ENCODE data around the gene GBA2.
A peak's percentile ranks its signal among the peaks of the same experiment; 100 is the strongest.

GBA2 gene

GRCh38 chr9:35736201-35736633 lies 12.8 kb downstream of the GBA2 start:
- H3K27ac ChIP-seq (ENCODE audit: low read length): no peak overlapping the region
- no peaks in the 10 kb centered on the region for H3K27me3 ChIP-seq (ENCODE audit: control insufficient read depth, insufficient read depth, low read length)
- peaks cover 67% of the 10 kb centered on the region for H3K36me3 ChIP-seq (ENCODE audit: control insufficient read depth, low read depth, low read length)
- peaks cover 5% of the 10 kb centered on the region for H3K4me1 ChIP-seq (ENCODE audit: control insufficient read depth, low read depth, low read length)
- no peak overlapping the region for H3K9ac ChIP-seq (ENCODE audit: low read length)
- H3K9me3 ChIP-seq (ENCODE audit: control insufficient read depth, low read depth, low read length): no peaks in the 10 kb centered on the region
- no peak overlapping the region for H3K4me3 ChIP-seq (ENCODE audit: low read length)

DNA sequence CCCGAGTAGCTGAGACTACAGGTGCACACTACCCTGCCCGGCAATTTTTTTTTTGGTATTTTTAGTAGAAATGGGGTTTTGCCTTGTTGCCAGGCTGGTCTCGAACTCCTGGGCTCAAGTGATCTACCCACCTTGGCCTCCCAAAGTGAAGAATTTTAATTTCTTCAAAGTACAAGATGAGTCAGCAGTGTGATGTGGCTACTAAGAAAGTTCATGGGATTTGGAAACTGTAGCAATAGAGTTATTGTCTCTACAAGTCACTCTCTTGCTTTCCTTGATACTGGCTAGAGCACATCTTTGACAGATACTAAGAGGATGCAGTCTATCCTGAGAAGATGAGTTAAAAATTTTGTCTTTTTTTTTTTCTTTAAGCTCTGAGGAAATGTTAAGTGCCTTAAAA lies 14.9 kb downstream of the GBA2 start:
- Histone ChIP-seq H3K9me3 (ENCODE audit: control insufficient read depth, low read depth, low read length) (no peaks in the 10 kb centered on the region), H3K4me1 (ENCODE audit: control insufficient read depth, low read depth, low read length) (peaks cover 25% of the 10 kb centered on the region), H3K36me3 (ENCODE audit: control insufficient read depth, low read depth, low read length) (peaks cover 48% of the 10 kb centered on the region), H3K27me3 (ENCODE audit: control insufficient read depth, insufficient read depth, low read length) (no peaks in the 10 kb centered on the region), H3K4me3 (ENCODE audit: low read length) (no peak overlapping the region), H3K27ac (ENCODE audit: low read length) (no peak overlapping the region), H3K9ac (ENCODE audit: low read length) (no peak overlapping the region)

- peaks cover 33% of the 10 kb centered on the region for H3K4me1 ChIP-seq (ENCODE audit: control insufficient read depth, low read depth, low read length)
- H3K4me3 ChIP-seq (ENCODE audit: low read length): peak overlapping the region; percentile 93
- peaks cover 37% of the 10 kb centered on the region for H3K36me3 ChIP-seq (ENCODE audit: control insufficient read depth, low read depth, low read length)
These were observed 16.1 kb downstream of the GBA2 start for GRCh38 chr9:35732800-35733541.

DNA sequence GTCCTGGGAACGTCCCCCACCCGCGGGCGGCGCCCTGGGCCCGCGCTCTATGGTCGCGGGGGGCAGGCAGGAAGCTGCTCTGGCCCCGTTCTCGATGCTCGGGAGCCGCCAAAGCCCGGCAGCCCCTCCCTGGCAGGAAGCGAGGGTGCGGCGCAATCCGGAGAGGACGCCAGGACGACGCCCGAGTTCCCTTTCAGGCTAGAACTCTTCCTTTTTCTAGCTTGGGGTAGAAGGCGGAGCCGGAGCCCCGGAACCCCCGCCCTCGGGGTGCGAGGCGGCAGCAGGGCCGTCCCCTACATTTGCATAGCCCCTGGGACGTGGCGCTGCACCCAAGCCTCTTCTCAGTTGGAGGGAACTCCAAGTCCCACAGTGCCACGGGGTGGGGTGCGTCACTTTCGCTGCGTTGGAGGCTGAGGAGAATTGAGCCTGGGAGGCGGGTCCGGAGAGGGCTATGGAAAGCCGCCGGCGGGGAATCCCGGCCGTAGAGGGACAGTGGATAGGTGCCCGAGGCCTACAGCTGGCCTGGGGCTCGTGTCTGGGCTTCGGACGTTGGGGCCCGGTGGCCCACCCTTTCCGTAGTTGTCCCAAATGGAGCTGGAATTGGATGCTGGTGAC lies 16.7 kb downstream of the GBA2 start, which contains the start of the genes CREB3 and TLN1:
TSS of gene CREB3 (plus strand) at position 482 of the 615 bp plus-strand sequence. CDS start at position 589, 107 bp downstream.
TSS of gene TLN1 (minus strand) at position 11 of the 615 bp plus-strand sequence. CDS start 6,501 bp downstream, outside the sequence.
- peaks cover 40% of the 10 kb centered on the region for H3K4me1 ChIP-seq (ENCODE audit: control insufficient read depth, low read depth, low read length)
- H3K27ac ChIP-seq (ENCODE audit: low read length): peak within 1 kb of the TSS; percentile 52
- peaks cover 30% of the 10 kb centered on the region for H3K36me3 ChIP-seq (ENCODE audit: control insufficient read depth, low read depth, low read length)
- peak within 1 kb of the TSS; percentile 77 for H3K9ac ChIP-seq (ENCODE audit: low read length)
- peak within 1 kb of the TSS; percentile 93 for H3K4me3 ChIP-seq (ENCODE audit: low read length)
- H3K27me3 ChIP-seq (ENCODE audit: control insufficient read depth, insufficient read depth, low read length): no peaks in the 10 kb centered on the region
- H3K9me3 ChIP-seq (ENCODE audit: control insufficient read depth, low read depth, low read length): no peaks in the 10 kb centered on the region

More at GRCh38 chr9:35732800-35733541, 16.1 kb downstream of the GBA2 start:
- H3K27ac ChIP-seq (ENCODE audit: low read length): peak overlapping the region; percentile 52
- H3K9ac ChIP-seq (ENCODE audit: low read length): peak overlapping the region; percentile 77
- H3K27me3 ChIP-seq (ENCODE audit: control insufficient read depth, insufficient read depth, low read length): no peaks in the 10 kb centered on the region
- no peaks in the 10 kb centered on the region for H3K9me3 ChIP-seq (ENCODE audit: control insufficient read depth, low read depth, low read length)

DNA sequence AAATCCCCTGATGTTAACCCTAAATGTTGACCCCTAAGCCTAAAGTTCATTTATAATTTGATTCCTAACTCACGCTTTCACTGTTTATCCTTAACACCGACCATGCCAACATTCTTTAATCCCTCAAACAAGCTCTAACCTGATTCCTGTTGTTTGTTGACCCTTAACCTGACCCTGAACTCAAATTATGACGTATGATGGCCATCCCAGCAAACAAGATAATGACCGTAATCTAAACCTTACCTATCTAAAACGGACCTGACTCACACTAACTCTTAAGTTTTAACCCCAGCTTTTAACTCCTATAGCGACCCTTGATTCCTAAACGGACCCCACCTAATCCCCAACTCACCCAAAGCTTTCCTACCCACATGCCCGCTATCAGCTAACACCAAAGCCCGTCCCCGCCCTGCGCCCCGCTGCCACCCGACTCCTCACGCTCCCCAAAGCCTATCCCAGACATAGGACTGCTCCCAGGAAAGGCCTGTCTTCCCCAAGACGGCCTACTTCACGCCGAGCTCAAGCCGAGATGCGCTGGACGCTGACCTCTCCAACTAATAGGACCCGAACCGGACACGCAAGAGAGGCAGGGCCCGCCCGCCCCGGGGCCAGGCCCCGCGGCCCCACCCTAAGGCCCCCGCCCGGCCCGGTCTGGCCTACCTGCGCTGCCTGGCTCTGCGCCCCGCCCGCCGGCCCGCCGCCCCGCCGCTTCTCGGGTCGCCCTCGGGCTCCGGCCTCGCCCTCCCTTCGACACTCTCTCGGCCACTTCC lies 17.4 kb downstream of the GBA2 start:
- H3K9ac ChIP-seq (ENCODE audit: low read length): peak overlapping the region; percentile 77
- peaks cover 23% of the 10 kb centered on the region for H3K36me3 ChIP-seq (ENCODE audit: control insufficient read depth, low read depth, low read length)
- no peaks in the 10 kb centered on the region for H3K27me3 ChIP-seq (ENCODE audit: control insufficient read depth, insufficient read depth, low read length)
- H3K27ac ChIP-seq (ENCODE audit: low read length): peak overlapping the region; percentile 32
- H3K4me1 ChIP-seq (ENCODE audit: control insufficient read depth, low read depth, low read length): peaks cover 47% of the 10 kb centered on the region
- peak overlapping the region; percentile 93 for H3K4me3 ChIP-seq (ENCODE audit: low read length)
- H3K9me3 ChIP-seq (ENCODE audit: control insufficient read depth, low read depth, low read length): no peaks in the 10 kb centered on the region

DNA sequence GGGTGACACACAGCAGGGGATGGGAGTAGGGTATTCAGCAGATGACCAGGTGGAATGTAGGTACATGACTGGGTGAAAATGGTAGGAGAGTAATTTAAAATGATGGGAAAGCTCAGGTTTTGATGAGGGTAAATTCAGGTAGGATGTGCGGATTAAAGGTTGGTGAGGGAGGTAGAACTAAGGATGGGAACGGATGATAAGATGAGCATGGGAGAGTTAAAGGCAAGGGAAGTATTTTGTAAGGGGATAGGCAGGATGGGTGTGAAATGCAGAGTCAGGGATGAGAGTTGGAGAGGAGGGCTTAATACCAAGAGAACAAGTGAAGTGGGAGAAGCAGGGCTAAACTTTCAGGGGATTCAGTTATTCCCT lies 18.6 kb downstream of the GBA2 start:
- Histone ChIP-seq H3K4me1 (ENCODE audit: control insufficient read depth, low read depth, low read length) (peaks cover 48% of the 10 kb centered on the region), H3K4me3 (ENCODE audit: low read length) (peak overlapping the region; percentile 93), H3K9me3 (ENCODE audit: control insufficient read depth, low read depth, low read length) (no peaks in the 10 kb centered on the region), H3K27me3 (ENCODE audit: control insufficient read depth, insufficient read depth, low read length) (no peaks in the 10 kb centered on the region), H3K27ac (ENCODE audit: low read length) (no peak overlapping the region), H3K9ac (ENCODE audit: low read length) (no peak overlapping the region), H3K36me3 (ENCODE audit: control insufficient read depth, low read depth, low read length) (peaks cover 12% of the 10 kb centered on the region)

- Histone ChIP-seq H3K27me3 (ENCODE audit: control insufficient read depth, insufficient read depth, low read length) (no peaks in the 10 kb centered on the region), H3K4me1 (ENCODE audit: control insufficient read depth, low read depth, low read length) (peaks cover 48% of the 10 kb centered on the region), H3K4me3 (ENCODE audit: low read length) (peak overlapping the region; percentile 18), H3K9me3 (ENCODE audit: control insufficient read depth, low read depth, low read length) (no peaks in the 10 kb centered on the region), H3K36me3 (ENCODE audit: control insufficient read depth, low read depth, low read length) (peaks cover 9% of the 10 kb centered on the region), H3K9ac (ENCODE audit: low read length) (no peak overlapping the region), H3K27ac (ENCODE audit: low read length) (no peak overlapping the region)
These were observed 19.1 kb downstream of the GBA2 start for GRCh38 chr9:35729700-35730485.

- Histone ChIP-seq H3K36me3 (ENCODE audit: control insufficient read depth, low read depth, low read length) (peaks cover 11% of the 10 kb centered on the region), H3K27me3 (ENCODE audit: control insufficient read depth, insufficient read depth, low read length) (no peaks in the 10 kb centered on the region), H3K9me3 (ENCODE audit: control insufficient read depth, low read depth, low read length) (no peaks in the 10 kb centered on the region), H3K9ac (ENCODE audit: low read length) (no peak overlapping the region), H3K4me3 (ENCODE audit: low read length) (peak overlapping the region; percentile 18), H3K27ac (ENCODE audit: low read length) (no peak overlapping the region), H3K4me1 (ENCODE audit: control insufficient read depth, low read depth, low read length) (peaks cover 48% of the 10 kb centered on the region)
These were observed 19.9 kb downstream of the GBA2 start for GRCh38 chr9:35729101-35729500.

DNA sequence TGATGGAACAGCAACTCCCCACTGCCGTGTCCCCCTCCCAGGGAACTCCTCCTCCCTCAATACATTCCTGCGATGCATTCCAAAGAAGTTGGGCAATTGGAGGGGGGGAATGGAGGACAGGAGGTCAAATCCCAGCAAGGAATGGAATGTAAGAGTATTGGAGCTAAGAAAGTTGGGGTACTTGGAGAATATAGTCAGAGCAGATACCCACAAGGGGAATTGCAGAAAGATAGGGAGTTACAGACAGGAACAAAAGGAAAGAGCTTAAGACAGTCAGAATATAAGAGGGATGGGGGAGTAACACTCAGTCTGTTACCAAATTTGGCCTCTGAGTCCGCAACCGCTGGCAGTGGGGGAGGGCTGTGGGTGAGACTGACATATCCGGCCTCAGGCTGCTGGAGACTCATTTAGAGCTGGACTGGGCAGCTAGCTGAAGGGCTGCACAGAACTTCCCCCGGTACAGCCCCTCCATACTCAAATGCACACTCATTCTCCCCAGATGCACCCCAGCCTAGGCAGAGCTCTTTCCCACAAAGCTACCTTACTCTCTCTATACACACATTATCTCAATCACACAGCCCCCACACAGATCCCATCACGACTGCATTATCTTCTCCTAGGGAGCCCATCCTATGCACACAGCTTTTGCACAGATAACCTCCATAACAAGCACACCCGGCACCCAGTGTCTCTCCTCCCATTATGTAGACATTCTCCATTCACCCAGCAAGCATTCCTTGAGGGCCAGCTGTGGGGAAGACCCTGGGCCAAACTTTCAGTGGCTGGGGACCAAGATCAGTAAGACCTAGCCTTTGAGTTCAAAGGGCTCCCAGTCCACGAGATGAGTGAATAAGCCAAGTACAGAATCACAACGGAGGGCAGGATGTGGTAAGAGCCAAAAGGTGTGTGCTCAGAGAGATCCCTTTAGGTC lies 20.7 kb downstream of the GBA2 start:
- Histone ChIP-seq H3K36me3 (ENCODE audit: control insufficient read depth, low read depth, low read length) (peaks cover 18% of the 10 kb centered on the region), H3K27me3 (ENCODE audit: control insufficient read depth, insufficient read depth, low read length) (no peaks in the 10 kb centered on the region), H3K4me1 (ENCODE audit: control insufficient read depth, low read depth, low read length) (peaks cover 44% of the 10 kb centered on the region), H3K9ac (ENCODE audit: low read length) (peak overlapping the region; percentile 21), H3K4me3 (ENCODE audit: low read length) (peak overlapping the region; percentile 41), H3K9me3 (ENCODE audit: control insufficient read depth, low read depth, low read length) (no peaks in the 10 kb centered on the region), H3K27ac (ENCODE audit: low read length) (peak overlapping the region; percentile 70)

DNA sequence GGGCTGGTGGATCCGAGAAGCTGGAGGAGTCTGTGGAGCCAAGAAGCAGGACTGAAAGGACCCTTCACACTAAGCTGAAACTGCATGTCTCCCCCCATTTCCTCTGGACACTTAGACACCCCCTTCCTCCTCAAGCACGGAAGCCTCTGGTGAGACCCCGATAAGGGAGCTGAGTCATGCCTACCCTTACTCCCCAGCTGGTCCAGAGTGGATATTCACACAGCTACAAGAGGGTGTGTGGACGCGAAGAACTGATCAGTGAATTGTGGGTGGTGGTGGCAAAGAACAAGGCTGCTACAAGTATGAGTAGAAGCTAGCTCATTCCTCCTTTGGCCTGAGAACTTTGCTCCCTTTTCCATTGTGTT lies 21.4 kb downstream of the GBA2 start:
- peaks cover 44% of the 10 kb centered on the region for H3K4me1 ChIP-seq (ENCODE audit: control insufficient read depth, low read depth, low read length)
- H3K9ac ChIP-seq (ENCODE audit: low read length): peak overlapping the region; percentile 35
- H3K27ac ChIP-seq (ENCODE audit: low read length): peak overlapping the region; percentile 70
- no peaks in the 10 kb centered on the region for H3K9me3 ChIP-seq (ENCODE audit: control insufficient read depth, low read depth, low read length)
- no peaks in the 10 kb centered on the region for H3K27me3 ChIP-seq (ENCODE audit: control insufficient read depth, insufficient read depth, low read length)
- H3K36me3 ChIP-seq (ENCODE audit: control insufficient read depth, low read depth, low read length): peaks cover 21% of the 10 kb centered on the region
- H3K4me3 ChIP-seq (ENCODE audit: low read length): peak overlapping the region; percentile 41

Measured in iPS-18a (cell line).